HepG2 (cell line): Measurements from ENCODE around the gene PODN. TPM values are rescaled to one million over a fixed set of nuclear protein-coding genes. Genes with fewer than 3 reads are reported as not detected.

ENCODE experiments used
- ATAC-seq: fragments of 200-7000 bp; cut with Tn5 transposase; 3 replicates; pipeline ENCODE4 v1.9.1; 2020; ENCODE audit warnings: mild to moderate bottlenecking, moderate library complexity
- BruUV-seq: library from RNA; stranded (reverse); fragments of 400-500 nt; replicated peaks from 2 replicates; lab custom pipeline; 2021; lab: Mats Ljungman, UMichigan
- CTCF ChIA-PET: fragments of 300-600 bp; formaldehyde crosslinking; extraction: SDS; loops from one replicate; lab custom pipeline; 2021; ENCODE audit warnings: low total read pairs, inconsistent platforms, low intra/inter-chr PET ratio; lab: Yijun Ruan, JAX
- POLR2A ChIA-PET: fragments of 350-600 bp; sonication (Branson Sonifier 250); formaldehyde crosslinking; loops from one replicate; lab custom pipeline; 2020; ENCODE audit warnings: antibody characterized with exemption, inconsistent platforms; lab: Yijun Ruan, JAX
- DNase-seq: peaks from one replicate; pipeline ENCODE4 v3.0.0-alpha.2; 2015; ENCODE audit warnings: low spot score
- FAIRE-seq: peaks from 3 replicates; lab custom pipeline; 2011; peaks lifted over from hg19 to GRCh38; lab: Jason Lieb, UNC
- H2AFZ ChIP-seq: one replicate; pipeline ENCODE4 v1.6.1; 2011; ENCODE audit warnings: low read length, inconsistent platforms
- H3K27ac ChIP-seq: fragments of 300-600 bp; 3 replicates; pipeline ENCODE4 v1.8.0; 2011; ENCODE audit warnings: mixed run types, mild to moderate bottlenecking, mixed read lengths, low read length, inconsistent platforms; ENCODE audit not compliant: insufficient read depth; ENCODE audit errors: extremely low read length
- H3K27me3 ChIP-seq, 2 experiments: fragments of 200-600 bp in 1 of 2; 2 replicates in 1 of 2; 3 replicates in 1 of 2; pipeline versions ENCODE4 v1.6.0 to v1.8.0; 2011; ENCODE audit warnings: low read length in 2 of 2, mild to moderate bottlenecking in 2 of 2, moderate library complexity in 2 of 2, inconsistent platforms in 1 of 2; ENCODE audit not compliant: insufficient read depth in 2 of 2, control insufficient read depth in 1 of 2
- H3K36me3 ChIP-seq, 2 experiments: fragments of 200-600 bp in 1 of 2; replicated peaks in 1 of 2; 2 replicates in 1 of 2; 3 replicates in 1 of 2; pipeline versions ENCODE4 v1.5.1 to v1.8.0; 2011; ENCODE audit warnings: low read length in 2 of 2, inconsistent platforms in 1 of 2; ENCODE audit not compliant: insufficient read depth in 2 of 2, control insufficient read depth in 1 of 2
- H3K4me1 ChIP-seq: 2 replicates; pipeline ENCODE4 v1.5.1; 2012; ENCODE audit warnings: low read length, inconsistent platforms; ENCODE audit not compliant: insufficient read depth
- H3K4me2 ChIP-seq: 2 replicates; pipeline ENCODE4 v1.6.0; 2011; ENCODE audit warnings: low read depth, low read length, inconsistent platforms
- H3K4me3 ChIP-seq, 3 experiments: fragments of 200-600 bp in 1 of 3; sonication (generic), shearing (Covaris generic) in 1 of 3; replicated peaks in 1 of 3; 2 replicates each; pipeline ENCODE4 v1.5.1; 2011 to 2016; ENCODE audit warnings: low read length in 3 of 3, inconsistent platforms in 2 of 3, low read depth in 2 of 3, mild to moderate bottlenecking in 2 of 3, control low read depth in 1 of 3, mixed read lengths in 1 of 3; ENCODE audit not compliant: insufficient read depth in 1 of 3
- H3K79me2 ChIP-seq: one replicate; pipeline ENCODE4 v1.6.1; 2011; ENCODE audit warnings: low read length, inconsistent platforms; ENCODE audit not compliant: insufficient read depth
- H3K9ac ChIP-seq: 2 replicates; pipeline ENCODE4 v1.6.0; 2011; ENCODE audit warnings: mild to moderate bottlenecking, low read depth, low read length, inconsistent platforms; ENCODE audit not compliant: insufficient read depth
- H3K9me3 ChIP-seq: 2 replicates; pipeline ENCODE4 v1.5.1; 2012; ENCODE audit warnings: mild to moderate bottlenecking, low read length
- H4K20me1 ChIP-seq: 2 replicates; pipeline ENCODE4 v1.6.0; 2011; ENCODE audit warnings: inconsistent platforms, mild to moderate bottlenecking, low read length, moderate library complexity; ENCODE audit not compliant: insufficient read depth
- CEBPG ChIP-seq: IDR thresholded peaks from 2 replicates; pipeline ENCODE4 v1.6.1; 2016
- ESRRA ChIP-seq: sonication (generic); formaldehyde crosslinking; IDR thresholded peaks from 2 replicates; pipeline ENCODE4 v1.5.1; 2020; ENCODE audit warnings: mild to moderate bottlenecking, low read depth, missing genetic modification reagents
- HNF4G ChIP-seq, 2 experiments: sonication (generic) in 1 of 2; formaldehyde crosslinking in 1 of 2; IDR thresholded peaks; 2 replicates each; pipeline versions ENCODE4 v1.4.0 to v1.6.1; 2011 to 2020; ENCODE audit warnings: borderline replicate concordance in 2 of 2, low read depth in 2 of 2, mild to moderate bottlenecking in 2 of 2, low read length in 1 of 2, missing genetic modification reagents in 1 of 2, moderate library complexity in 1 of 2
- ISX ChIP-seq: sonication (generic); formaldehyde crosslinking; conservative IDR thresholded peaks from 2 replicates; pipeline ENCODE4 v1.5.0; 2020; ENCODE audit warnings: missing genetic modification reagents
- SIX1 ChIP-seq: sonication (generic); formaldehyde crosslinking; IDR thresholded peaks from 2 replicates; pipeline ENCODE4 v1.4.0; 2020; ENCODE audit warnings: missing genetic modification reagents, borderline replicate concordance
- ZNF496 ChIP-seq: sonication (generic); formaldehyde crosslinking; IDR thresholded peaks from 2 replicates; pipeline ENCODE4 v1.8.1; 2023; ENCODE audit warnings: mild to moderate bottlenecking, moderate library complexity, missing genetic modification reagents; ENCODE audit not compliant: insufficient replicate concordance
- ZNF607 ChIP-seq: sonication (generic); formaldehyde crosslinking; IDR thresholded peaks from 2 replicates; pipeline ENCODE4 v1.5.1; 2020; ENCODE audit warnings: missing genetic modification reagents, mild to moderate bottlenecking, borderline replicate concordance
- WGBS: methylation state at CpG from one replicate; pipeline ENCODE4 v1.1.6; 2017; ENCODE audit warnings: low lambda C conversion rate; 5-methylcytosine and 5-hydroxymethylcytosine counted together
- in situ Hi-C: cut with HindIII; loops from 2 replicates; pipeline ENCODE4 v1.10.0; 2017; ENCODE audit warnings: low pct_unique_long_range_greater_than_20kb; ENCODE audit not compliant: extremely low pct_ligation_motif_present
- intact Hi-C: fragments of 100-400 bp; cut with micrococcal nuclease; formaldehyde crosslinking; loops from one replicate; pipeline ENCODE4 v1.10.0; 2022; ENCODE audit not compliant: unreplicated experiment
- polyA plus RNA-seq, 8 experiments: library from polyadenylated mRNA; depleted of rRNA in 3 of 8; stranded (reverse) in 7 of 8; unstranded in 1 of 8; fragments of >200 nt; fragmentation: Illumina TruSeq in 4 of 8; extraction: Trizol in 4 of 8; gene quantifications; 2 replicates each; pipeline versions ENCODE4 v1.2.1 to v1.2.3, GENCODE V29; 2011 to 2016; ENCODE audit warnings: low read depth in 4 of 8, missing spikeins in 1 of 8, mixed read lengths in 1 of 8; ENCODE audit not compliant: insufficient read depth in 1 of 8
- total RNA-seq, 5 experiments: library from RNA; depleted of rRNA; stranded (reverse); fragments of >200 nt; fragmentation: Illumina TruSeq; extraction: Trizol; gene quantifications; 2 replicates each; pipeline ENCODE4 v1.2.3, GENCODE V29; 2016; ENCODE audit warnings: low read depth in 1 of 5
- TF ChIP-seq, protein P1 (sequence below): sonication (generic); formaldehyde crosslinking; IDR thresholded peaks from 2 replicates; pipeline ENCODE4 v1.4.0; 2020; ENCODE audit warnings: mild to moderate bottlenecking, low read depth, missing genetic modification reagents

Gene PODN
- total and polyA plus RNA-seq, 2 of the 13 experiments (the other 11 are each of a cell fraction or from before 2014, with no cell fraction given) = 0.13 TPM; not detected in 1

DNA sequence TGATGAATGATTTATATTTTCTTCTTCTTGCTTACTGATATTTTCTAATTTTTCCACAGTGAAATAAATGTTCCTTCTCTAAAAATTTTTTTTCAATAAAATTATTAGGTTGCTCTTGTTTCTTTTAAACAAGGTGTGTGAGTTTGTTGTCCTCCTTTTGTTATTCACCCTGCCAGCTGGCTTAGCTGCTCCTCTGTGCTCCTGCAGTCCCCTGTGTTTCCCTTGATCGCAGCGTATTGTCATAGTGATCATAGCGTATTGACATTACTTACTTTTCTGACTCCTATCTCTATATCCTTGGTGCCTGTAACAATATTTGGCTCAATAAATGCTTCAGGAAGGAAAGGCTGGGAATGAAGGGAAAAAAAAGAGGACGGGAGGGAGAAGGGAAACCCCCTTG, 24.9 kb upstream of the PODN start (continued):
- TF ChIP-seq ZNF496 (no peak), SIX1 (CRISPR knock-in tag) (no peak)
- TF ChIP-seq, protein P1, sequence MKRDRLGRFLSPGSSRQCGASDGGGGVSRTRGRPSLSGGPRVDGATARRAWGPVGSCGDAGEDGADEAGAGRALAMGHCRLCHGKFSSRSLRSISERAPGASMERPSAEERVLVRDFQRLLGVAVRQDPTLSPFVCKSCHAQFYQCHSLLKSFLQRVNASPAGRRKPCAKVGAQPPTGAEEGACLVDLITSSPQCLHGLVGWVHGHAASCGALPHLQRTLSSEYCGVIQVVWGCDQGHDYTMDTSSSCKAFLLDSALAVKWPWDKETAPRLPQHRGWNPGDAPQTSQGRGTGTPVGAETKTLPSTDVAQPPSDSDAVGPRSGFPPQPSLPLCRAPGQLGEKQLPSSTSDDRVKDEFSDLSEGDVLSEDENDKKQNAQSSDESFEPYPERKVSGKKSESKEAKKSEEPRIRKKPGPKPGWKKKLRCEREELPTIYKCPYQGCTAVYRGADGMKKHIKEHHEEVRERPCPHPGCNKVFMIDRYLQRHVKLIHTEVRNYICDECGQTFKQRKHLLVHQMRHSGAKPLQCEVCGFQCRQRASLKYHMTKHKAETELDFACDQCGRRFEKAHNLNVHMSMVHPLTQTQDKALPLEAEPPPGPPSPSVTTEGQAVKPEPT (CRISPR knock-in tag) = no peak

DNA sequence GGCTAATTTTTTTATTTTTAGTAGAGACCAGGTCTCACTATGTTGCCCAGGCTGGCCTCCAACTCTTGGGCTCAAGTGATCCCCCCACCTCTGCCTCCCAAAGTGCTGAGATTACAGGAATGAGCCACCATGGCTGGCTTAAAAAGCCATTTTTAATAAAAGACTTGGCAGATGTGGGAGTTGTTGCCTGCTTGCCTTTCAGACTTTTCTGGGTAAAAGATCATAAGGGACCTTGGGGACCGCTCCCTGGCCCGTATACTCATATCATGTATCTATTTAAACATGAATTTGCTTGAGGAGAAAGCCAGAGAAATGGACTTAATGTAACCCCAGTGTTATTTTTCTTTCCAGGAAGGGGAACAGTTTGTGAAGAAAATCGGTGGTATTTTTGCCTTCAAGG, 23.4 kb upstream of the PODN start:
- no TSS peak for BruUV-seq
- Histone ChIP-seq H3K4me3 (no peak overlapping the region), H3K27me3 (no peaks in the 10 kb centered on the region), H3K27ac (no peak overlapping the region), H3K9ac (no peak overlapping the region), H3K9me3 (no peaks in the 10 kb centered on the region), H3K4me1 (peaks cover 14% of the 10 kb centered on the region), H3K36me3 (peaks cover 9 to 33% of the 10 kb centered on the region in 2 experiments; a peak in 4 of 5 replicates), H3K79me2 (no peaks in the 10 kb centered on the region), H3K4me2 (no peak overlapping the region), H2AFZ (no peak overlapping the region), H4K20me1 (no peaks in the 10 kb centered on the region)
- intact Hi-C loops (no loop called here), in situ Hi-C loops (no loop called here)
- DNase-seq (no peak), ATAC-seq (no peak), FAIRE-seq (no peak)
- ChIA-PET POLR2A (no interaction called here), CTCF (no interaction called here)
- no peak for TF ChIP-seq ESRRA (CRISPR knock-in tag)
- WGBS = 94% methylated on average over 3 of the region's 3 CpGs

DNA sequence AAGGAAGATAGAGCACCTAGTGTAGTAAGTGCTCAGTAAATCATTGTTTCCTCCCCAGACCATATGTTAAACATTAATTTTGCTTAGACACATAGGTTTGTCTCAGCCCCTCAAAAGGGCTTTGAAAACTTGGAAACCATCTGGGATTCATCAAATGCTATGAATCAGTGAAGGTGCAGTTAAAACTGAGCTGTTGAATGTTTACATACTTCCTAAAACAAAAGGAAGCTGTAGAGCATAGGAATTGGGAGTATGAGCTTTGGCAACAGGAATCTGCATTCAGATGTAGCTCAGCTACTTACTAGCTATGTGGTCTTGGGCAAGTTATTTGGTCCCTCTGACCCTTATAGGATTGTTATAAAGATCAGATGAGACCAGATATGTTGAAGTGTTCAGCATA, 18.7 kb upstream of the PODN start:
- in situ Hi-C loops (no loop called here), intact Hi-C loops (no loop called here)
- no peak overlapping the region for H3K27ac ChIP-seq
- ATAC-seq (no peak), FAIRE-seq (no peak), DNase-seq (peak; percentile 8)
- POLR2A ChIA-PET = no interaction called here
- no TSS peak for BruUV-seq
- H3K36me3 ChIP-seq = peaks cover 16 to 41% of the 10 kb centered on the region in 2 experiments
- no peak overlapping the region for H3K4me3 ChIP-seq
- CTCF ChIA-PET = no interaction called here
- no peak overlapping the region for H2AFZ ChIP-seq
- H3K4me2 ChIP-seq = no peak overlapping the region
- no peaks in the 10 kb centered on the region for H4K20me1 ChIP-seq
- H3K27me3 ChIP-seq = no peaks in the 10 kb centered on the region
- H3K79me2 ChIP-seq = no peaks in the 10 kb centered on the region
- H3K9ac ChIP-seq = no peak overlapping the region
- H3K9me3 ChIP-seq = no peaks in the 10 kb centered on the region
- peaks cover 15% of the 10 kb centered on the region for H3K4me1 ChIP-seq
- TF ChIP-seq HNF4G (IDR thresholded peaks at IDR 0.05; ENCODE audit: borderline replicate concordance, low read depth, low read length) (no peak), HNF4G (CRISPR knock-in tag; IDR thresholded peaks at IDR 0.05; ENCODE audit: borderline replicate concordance, low read depth) (no peak), ZNF607 (CRISPR knock-in tag) (no peak), ISX (CRISPR knock-in tag) (no peak), CEBPG (CRISPR knock-in tag) (no peak)
